Adrenal gland (tissue), 12 donors: Measurements from ENCODE around the gene TOR4A. TPM values are rescaled to one million over a fixed set of nuclear protein-coding genes. Genes with fewer than 3 reads are reported as not detected.
A peak's percentile ranks its signal among the peaks of the same experiment; 100 is the strongest.

Source experiments
- DNase-seq, 7 donors: peaks; one replicate each; pipeline ENCODE4 v3.0.0-alpha.2; 2019 to 2020
- H3K27ac ChIP-seq, 5 donors: fragments of 200-600 bp; sonication (generic) in 4 of 5; 1 replicate in 3 of 5; 2 replicates in 2 of 5; pipeline versions ENCODE4 v1.5.1 to v1.8.0; 2016 to 2020; ENCODE audit warnings: mild to moderate bottlenecking in 1 of 5
- H3K27me3 ChIP-seq: fragments of 200-600 bp; 2 replicates; pipeline ENCODE4 v1.8.0; 2021
- H3K36me3 ChIP-seq, 2 donors: fragments of 200-600 bp; replicated peaks in 1 of 2; 1 replicate in 1 of 2; 2 replicates in 1 of 2; pipeline versions ENCODE4 v1.5.1 to v1.8.0; 2018 to 2022
- H3K4me1 ChIP-seq, 2 donors: fragments of 200-600 bp; replicated peaks in 1 of 2; 1 replicate in 1 of 2; 2 replicates in 1 of 2; pipeline versions ENCODE4 v1.5.1 to v1.8.0; 2018 to 2021
- H3K4me3 ChIP-seq, 4 donors: fragments of 200-600 bp; sonication (generic) in 3 of 4; one replicate each; pipeline ENCODE4 v1.5.1; 2016 to 2018
- H3K9me3 ChIP-seq, 3 donors: fragments of 200-600 bp; sonication (generic) in 1 of 3; replicated peaks in 1 of 3; 1 replicate in 2 of 3; 2 replicates in 1 of 3; pipeline versions ENCODE4 v1.5.1 to v1.8.0; 2016 to 2021
- POLR2A ChIP-seq, 2 donors: fragments of 450-650 bp; IDR thresholded peaks; one replicate each; pipeline ENCODE4 v1.6.1; 2017; ENCODE audit warnings: antibody characterized with exemption in 2 of 2, mild to moderate bottlenecking in 2 of 2, moderate library complexity in 1 of 2
- WGBS, 4 donors: extraction: QIAGEN DNeasy Blood & Tissue Kit in 2 of 4; methylation state at CpG; one replicate each; pipeline versions ENCODE4 v1.1.5 to v1.1.7; 2013 to 2017; 5-methylcytosine and 5-hydroxymethylcytosine counted together
- intact Hi-C, 2 donors: fragments of 100-400 bp; cut with DNase I; formaldehyde crosslinking; loops; one replicate each; pipeline versions ENCODE4 v1.14.1 to v1.15.0; 2022 to 2023
- polyA plus RNA-seq, 3 donors: library from polyadenylated mRNA; stranded (reverse); fragments of 200-250 nt in 2 of 3; fragments of 350-450 nt in 1 of 3; fragmentation: Illumina TruSeq in 1 of 3; extraction: RNeasy Lipid Tissue Mini Kit (QIAGEN cat#74804) in 1 of 3; gene quantifications; one replicate each; pipeline ENCODE4 v1.2.3, GENCODE V29; 2013 to 2014
- total RNA-seq, 9 donors: library from RNA; depleted of rRNA in 4 of 9; stranded (reverse); fragments of >200 nt in 4 of 9; fragments of 120-200 nt in 1 of 9; fragmentation: NEBNext Ultra II Directional in 1 of 9; extraction: Animal tissue kit (Norgen Biotek cat#: 25700) in 1 of 9; gene quantifications; one replicate each; pipeline versions ENCODE4 v1.1.0 to v1.2.4, GENCODE V29; 2013 to 2023
- TF ChIP-seq, protein P1 (sequence below), 6 experiments: fragments of 450-650 bp in 4 of 6; fragments of 200-600 bp in 2 of 6; sonication (generic) in 1 of 6; IDR thresholded peaks; 1 replicate in 5 of 6; 2 replicates in 1 of 6; pipeline versions ENCODE4 v1.5.1 to v1.8.0; 2016 to 2021; ENCODE audit warnings: antibody characterized with exemption in 6 of 6, mild to moderate bottlenecking in 2 of 6, moderate library complexity in 1 of 6
- donor health status: healthy with polysubstance abuse.
- donor health status: Bipolar disorder and iron deficiency.
- donor health status: DM: yes; HTN: yes; CAD: no.
- donor health status: DM: no; HTN: no; CAD: no.
- donor health status: DM: no; HTN: no; CAD: no.
- donor health status: DM: yes; HTN: yes; CAD: no.

The TOR4A gene
- total and polyA plus RNA-seq, 12 donors = 0.49 to 21.5 (median 7.4) TPM

GRCh38 chr9:137269231-137269772 lies 8.2 kb upstream of the TOR4A start:
- peaks cover 4 to 16% of the 10 kb centered on the region in 2 donors for H3K4me1 ChIP-seq
- H3K27ac ChIP-seq = peak overlapping the region in 3 of 5 donors; percentile 45 to 81 (median 58)
- peaks cover 0 to 43% of the 10 kb centered on the region in 2 donors for H3K36me3 ChIP-seq
- peak in 1 of 2 donors; percentile 10 for TF ChIP-seq POLR2A (IDR thresholded peaks at IDR 0.05)
- TF ChIP-seq, protein P1, sequence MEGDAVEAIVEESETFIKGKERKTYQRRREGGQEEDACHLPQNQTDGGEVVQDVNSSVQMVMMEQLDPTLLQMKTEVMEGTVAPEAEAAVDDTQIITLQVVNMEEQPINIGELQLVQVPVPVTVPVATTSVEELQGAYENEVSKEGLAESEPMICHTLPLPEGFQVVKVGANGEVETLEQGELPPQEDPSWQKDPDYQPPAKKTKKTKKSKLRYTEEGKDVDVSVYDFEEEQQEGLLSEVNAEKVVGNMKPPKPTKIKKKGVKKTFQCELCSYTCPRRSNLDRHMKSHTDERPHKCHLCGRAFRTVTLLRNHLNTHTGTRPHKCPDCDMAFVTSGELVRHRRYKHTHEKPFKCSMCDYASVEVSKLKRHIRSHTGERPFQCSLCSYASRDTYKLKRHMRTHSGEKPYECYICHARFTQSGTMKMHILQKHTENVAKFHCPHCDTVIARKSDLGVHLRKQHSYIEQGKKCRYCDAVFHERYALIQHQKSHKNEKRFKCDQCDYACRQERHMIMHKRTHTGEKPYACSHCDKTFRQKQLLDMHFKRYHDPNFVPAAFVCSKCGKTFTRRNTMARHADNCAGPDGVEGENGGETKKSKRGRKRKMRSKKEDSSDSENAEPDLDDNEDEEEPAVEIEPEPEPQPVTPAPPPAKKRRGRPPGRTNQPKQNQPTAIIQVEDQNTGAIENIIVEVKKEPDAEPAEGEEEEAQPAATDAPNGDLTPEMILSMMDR (IDR thresholded peaks at IDR 0.05) = no peak
- H3K4me3 ChIP-seq = peak overlapping the region in 1 of 4 donors; percentile 5
- peak; percentile 23 to 76 (median 58) for DNase-seq
- H3K9me3 ChIP-seq = no peaks in the 10 kb centered on the region
- H3K27me3 ChIP-seq = no peaks in the 10 kb centered on the region
- 42 to 59% (median 51%) methylated on average over 15 to 17 of the region's 17 CpGs for WGBS, 4 donors
- intact Hi-C loops = no loop called here

DNA sequence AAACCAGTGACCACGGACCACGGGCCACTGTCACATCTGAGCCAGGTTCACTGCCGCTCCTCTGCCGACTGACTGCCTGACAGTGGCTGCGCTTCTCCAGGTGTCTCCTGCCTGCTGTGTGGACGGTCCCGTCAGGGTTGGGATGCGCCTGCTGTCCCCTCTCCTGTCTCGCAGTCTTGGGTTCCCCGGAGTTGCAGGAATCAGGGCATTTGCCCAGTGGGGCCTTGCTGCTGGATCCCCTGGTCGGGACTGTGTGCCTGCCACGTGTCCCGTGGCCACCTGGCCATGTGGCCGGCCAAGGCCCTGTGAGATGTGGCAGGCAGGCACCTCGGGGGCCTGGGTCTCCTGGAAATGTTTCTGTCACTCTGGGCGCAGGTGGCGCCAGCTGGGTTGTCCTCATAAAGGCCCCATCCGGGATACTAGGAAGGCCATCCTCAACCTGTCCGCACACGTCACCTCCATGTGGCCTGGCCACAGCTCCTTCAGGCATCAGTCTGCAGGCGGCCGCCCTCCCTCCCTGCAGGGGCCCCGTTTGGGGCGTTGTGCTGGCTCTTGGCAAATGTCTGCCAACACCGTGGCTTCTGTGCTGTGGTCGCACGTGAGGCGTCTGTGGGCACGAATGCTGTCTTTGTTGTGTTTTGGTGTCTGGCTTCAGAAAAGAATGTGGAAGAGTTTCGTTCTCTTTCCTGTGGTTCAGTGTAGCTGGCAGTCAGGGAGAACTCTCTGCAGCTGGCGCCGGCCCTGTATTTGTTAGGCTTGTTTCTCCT lies 6.4 kb upstream of the TOR4A start:
- Histone ChIP-seq H3K36me3 (peaks cover 0 to 30% of the 10 kb centered on the region in 2 donors), H3K4me1 (peaks cover 4 to 17% of the 10 kb centered on the region in 2 donors)
- intact Hi-C loops = no loop called here

GRCh38 chr9:137271696-137272076 lies 5.8 kb upstream of the TOR4A start:
- H3K27ac ChIP-seq = no peak overlapping the region

More for the DNA sequence above, 6.4 kb upstream of the TOR4A start:
- H3K27me3 ChIP-seq = no peaks in the 10 kb centered on the region
- peak in 2 of 7 donors; percentile 7 to 15 for DNase-seq
- no peak overlapping the region for H3K27ac ChIP-seq
- no peak overlapping the region for H3K4me3 ChIP-seq
- no peak for TF ChIP-seq POLR2A (IDR thresholded peaks at IDR 0.05)
- TF ChIP-seq, protein P1 (IDR thresholded peaks at IDR 0.05) = no peak
- 74 to 89% (median 87%) methylated on average over 17 to 32 of the region's 32 CpGs for WGBS, 4 donors
- H3K9me3 ChIP-seq = no peaks in the 10 kb centered on the region

More at GRCh38 chr9:137271696-137272076, 5.8 kb upstream of the TOR4A start:
- Histone ChIP-seq H3K27me3 (no peaks in the 10 kb centered on the region), H3K4me3 (no peak overlapping the region), H3K36me3 (peaks cover 0 to 26% of the 10 kb centered on the region in 2 donors), H3K9me3 (no peaks in the 10 kb centered on the region), H3K4me1 (peaks cover 4 to 22% of the 10 kb centered on the region in 2 donors)
- intact Hi-C loops = no loop called here
- WGBS, 4 donors = 36 to 56% (median 41%) methylated on average over 3 of the region's 3 CpGs
- DNase-seq = no peak
- TF ChIP-seq, protein P1 (IDR thresholded peaks at IDR 0.05) = no peak
- no peak for TF ChIP-seq POLR2A (IDR thresholded peaks at IDR 0.05)
